B cell (primary cell): ENCODE data around the gene PTGDR2. TPM values are rescaled to one million over a fixed set of nuclear protein-coding genes. Genes with fewer than 3 reads are reported as not detected.

Experiments
- ATAC-seq: fragments of 200-7000 bp; cut with Tn5 transposase; one replicate; pipeline ENCODE4 v1.10.0; 2021; ENCODE audit warnings: low read depth, mild to moderate bottlenecking, moderate number of reproducible peaks, moderate library complexity
- CTCF ChIA-PET: fragments of 350-600 bp; sonication (Branson Sonifier 250); formaldehyde crosslinking; loops from one replicate; lab custom pipeline; 2021; ENCODE audit warnings: antibody characterized with exemption, inconsistent platforms; lab: Charles Lee
- POLR2A ChIA-PET: fragments of 350-600 bp; sonication (Branson Sonifier 250); formaldehyde crosslinking; loops from one replicate; lab custom pipeline; 2021; ENCODE audit warnings: antibody characterized with exemption; lab: Charles Lee
- DNase-seq: peaks from one replicate; pipeline ENCODE4 v3.0.0; 2013
- H2AFZ ChIP-seq: 2 replicates; pipeline ENCODE4 v1.6.1; 2012; ENCODE audit warnings: mild to moderate bottlenecking, low read depth, low read length; ENCODE audit not compliant: insufficient read depth, poor library complexity, severe bottlenecking
- H3K27ac ChIP-seq, 2 donors: 1 replicate in 1 of 2; 2 replicates in 1 of 2; pipeline ENCODE4 v1.5.1; 2012 to 2013; ENCODE audit warnings: low read length in 2 of 2, mild to moderate bottlenecking in 2 of 2, moderate library complexity in 1 of 2
- H3K27me3 ChIP-seq, 4 experiments: fragments of 200-600 bp in 1 of 4; sonication (generic) in 1 of 4; replicated peaks in 1 of 4; 1 replicate in 2 of 4; 2 replicates in 2 of 4; pipeline versions ENCODE4 v1.6.1 to v1.7.0; 2013 to 2016; ENCODE audit warnings: low read length in 3 of 4, mild to moderate bottlenecking in 2 of 4, mixed read lengths in 1 of 4, moderate library complexity in 1 of 4; ENCODE audit not compliant: insufficient read depth in 4 of 4, control insufficient read depth in 3 of 4; ENCODE audit errors: control extremely low read depth in 1 of 4
- H3K36me3 ChIP-seq, 2 experiments: replicated peaks in 1 of 2; 1 replicate in 1 of 2; 2 replicates in 1 of 2; pipeline versions ENCODE4 v1.6.1 to v1.7.1; 2013; ENCODE audit warnings: low read length in 1 of 2; ENCODE audit not compliant: insufficient read depth in 2 of 2, control insufficient read depth in 1 of 2; ENCODE audit errors: control extremely low read depth in 1 of 2, extremely low read depth in 1 of 2
- H3K4me1 ChIP-seq, 2 donors: fragments of 200-600 bp in 1 of 2; sonication (generic) in 1 of 2; 1 replicate in 1 of 2; 2 replicates in 1 of 2; pipeline versions ENCODE4 v1.5.1 to v1.6.1; 2013 to 2017; ENCODE audit warnings: low read length in 2 of 2; ENCODE audit not compliant: control insufficient read depth in 2 of 2, insufficient read depth in 2 of 2
- H3K4me2 ChIP-seq: replicated peaks from 2 replicates; pipeline ENCODE3; 2012; ENCODE audit warnings: mild to moderate bottlenecking, low read depth, low read length; ENCODE audit not compliant: poor library complexity, severe bottlenecking
- H3K4me3 ChIP-seq, 5 experiments: fragments of 200-600 bp in 1 of 5; sonication (generic) in 1 of 5; 1 replicate in 3 of 5; 2 replicates in 2 of 5; pipeline versions ENCODE4 v1.5.1 to v1.7.0; 2011 to 2016; ENCODE audit warnings: low read length in 4 of 5, mild to moderate bottlenecking in 4 of 5, low read depth in 2 of 5, control low read depth in 1 of 5, moderate library complexity in 1 of 5; ENCODE audit not compliant: insufficient read depth in 1 of 5; ENCODE audit errors: control extremely low read depth in 1 of 5, extremely low read depth in 1 of 5
- H3K79me2 ChIP-seq: fragments of 200-600 bp; sonication (generic); one replicate; pipeline ENCODE4 v1.6.0; 2016; ENCODE audit warnings: low read length; ENCODE audit not compliant: control insufficient read depth, insufficient read depth
- H3K9ac ChIP-seq: fragments of 200-600 bp; sonication (generic); 2 replicates; pipeline ENCODE4 v1.6.1; 2017; ENCODE audit warnings: mild to moderate bottlenecking, low read length, moderate library complexity
- H3K9me3 ChIP-seq, 3 donors: one replicate each; pipeline versions ENCODE4 v1.6.1 to v1.7.1; 2013; ENCODE audit warnings: low read length in 2 of 3; ENCODE audit not compliant: control insufficient read depth in 2 of 3, insufficient read depth in 1 of 3; ENCODE audit errors: control extremely low read depth in 1 of 3
- H4K20me1 ChIP-seq: 2 replicates; pipeline ENCODE4 v1.6.0; 2012; ENCODE audit warnings: mild to moderate bottlenecking, low read length; ENCODE audit not compliant: insufficient read depth, control insufficient read depth, poor library complexity, severe bottlenecking
- H3K27ac Mint-ChIP-seq: one replicate; pipeline ENCODE4 v1.8.0; 2021; ENCODE audit warnings: mixed read lengths
- H3K27me3 Mint-ChIP-seq: one replicate; pipeline ENCODE4 v1.8.0; 2021; ENCODE audit warnings: mixed read lengths
- H3K4me1 Mint-ChIP-seq: one replicate; pipeline ENCODE4 v1.8.0; 2021; ENCODE audit warnings: mixed read lengths
- H3K4me3 Mint-ChIP-seq: one replicate; pipeline ENCODE4 v1.8.0; 2021; ENCODE audit warnings: mixed read lengths
- H3K9me3 Mint-ChIP-seq: one replicate; pipeline ENCODE4 v1.8.0; 2022; ENCODE audit warnings: mixed read lengths; ENCODE audit not compliant: insufficient read depth
- EZH2 ChIP-seq: IDR thresholded peaks from 2 replicates; pipeline ENCODE4 v1.6.1; 2012; ENCODE audit warnings: borderline replicate concordance, low read depth, mild to moderate bottlenecking, moderate library complexity, low read length; ENCODE audit not compliant: insufficient read depth, poor library complexity, severe bottlenecking
- WGBS: methylation state at CpG from one replicate; pipeline ENCODE4 v1.1.5; 2013; ENCODE audit warnings: missing lambda C conversion rate; ENCODE audit not compliant: insufficient coverage; 5-methylcytosine and 5-hydroxymethylcytosine counted together
- intact Hi-C: fragments of 100-400 bp; cut with micrococcal nuclease; formaldehyde crosslinking; loops from one replicate; pipeline ENCODE4 v1.10.0; 2022
- polyA plus RNA-seq: library from polyadenylated mRNA; depleted of rRNA; stranded (reverse); fragments of >200 nt; gene quantifications from 2 replicates; pipeline ENCODE4 v1.2.3, GENCODE V29; 2012
- total RNA-seq, 2 donors: library from RNA; stranded (reverse); fragments of 120-200 nt in 1 of 2; gene quantifications; 1 replicate in 1 of 2; 2 replicates in 1 of 2; pipeline versions ENCODE4 v1.2.3 to v1.2.4, GENCODE V29; 2013 to 2022
- TF ChIP-seq, protein P1 (sequence below): fragments of 200-600 bp; IDR thresholded peaks from one replicate; pipeline ENCODE4 v1.8.0; 2022; ENCODE audit warnings: antibody characterized with exemption, mild to moderate bottlenecking

PTGDR2 gene
- total and polyA plus RNA-seq, 2 donors (not counting 1 experiment from before 2014, with no cell fraction given): 0.03 TPM; not detected in 1

DNA sequence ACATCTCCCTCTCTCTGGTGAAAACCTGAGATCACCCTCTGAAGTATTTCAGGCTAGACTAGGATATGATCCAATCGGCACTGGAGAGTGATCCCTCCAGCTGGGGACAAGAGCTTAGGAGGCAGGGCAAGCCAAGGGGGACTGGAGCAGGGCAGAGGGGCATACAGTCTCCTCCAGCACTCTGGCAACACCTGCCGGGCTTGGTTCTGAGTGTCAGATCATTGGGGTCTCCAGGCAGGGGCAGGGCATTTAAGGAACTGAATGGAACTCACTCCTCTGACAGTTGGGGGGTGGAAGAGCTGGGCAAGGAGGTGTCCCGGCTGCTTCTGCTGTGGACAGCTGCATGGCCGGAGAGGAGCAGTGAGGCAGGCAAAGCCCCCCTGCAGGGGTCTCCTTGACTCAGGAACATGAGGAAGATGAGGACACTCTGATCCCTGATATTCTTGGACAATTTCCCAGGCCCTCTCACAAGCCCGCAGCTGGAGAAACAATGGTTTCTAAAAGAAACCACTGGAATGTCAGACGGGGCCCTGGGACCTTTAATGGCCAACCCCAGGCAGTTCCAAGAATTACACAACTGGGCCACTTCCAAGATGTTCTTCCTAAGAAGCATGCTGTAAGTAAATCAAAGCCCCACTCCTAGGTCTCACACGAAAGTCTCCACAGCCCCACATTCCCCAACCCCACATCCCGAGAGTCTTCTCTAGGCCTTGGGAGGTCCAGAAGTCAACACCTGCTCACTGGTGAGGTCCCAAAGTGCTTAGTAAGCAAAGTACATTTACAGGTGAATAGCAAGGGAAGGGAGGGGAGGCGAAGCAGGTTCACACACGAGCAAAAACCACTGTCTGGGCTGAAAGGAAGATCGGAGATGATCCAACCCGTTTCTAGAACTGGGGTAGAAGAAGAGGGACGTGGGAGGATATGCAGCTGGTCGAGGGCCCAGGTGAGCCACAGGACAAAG is 15.0 kb downstream of the PTGDR2 start:
- Histone ChIP-seq H3K27me3 (no peaks in the 10 kb centered on the region), H3K36me3 (no peaks in the 10 kb centered on the region), H4K20me1 (no peaks in the 10 kb centered on the region), H3K9me3 (no peaks in the 10 kb centered on the region), H3K9ac (peak overlapping the region; percentile 90), H3K4me3 (peak overlapping the region in 3 of 5 experiments; percentile 87 to 97 (median 88)), H3K27ac (peak overlapping the region in 1 of 2 donors; percentile 49), H3K4me1 (peaks cover 32 to 33% of the 10 kb centered on the region in 2 donors), H3K4me2 (peak overlapping the region; percentile 89), H3K79me2 (peaks cover 34% of the 10 kb centered on the region), H2AFZ (peak overlapping the region; percentile 96)
- DNase-seq (no peak), ATAC-seq (no peak)
- Mint-ChIP-seq H3K9me3 (no peaks in the 10 kb centered on the region), H3K4me3 (peak overlapping the region; percentile 93), H3K27me3 (no peaks in the 10 kb centered on the region), H3K4me1 (peaks cover 48% of the 10 kb centered on the region), H3K27ac (peak overlapping the region; percentile 93)
- POLR2A ChIA-PET: no interaction called here
- intact Hi-C loops: loop anchor here (5.0 kb wide), 3 partner anchors 112 to 587 kb away; partner anchors contain the start of genes CPSF7, DDB1, SLC15A3 and TKFC
- WGBS: 100% methylated on average over 10 of the region's 14 CpGs
- CTCF ChIA-PET: interaction anchor here (4.8 kb wide), 1 partner anchor 10 kb away, joined by 27 read pairs; no protein-coding TSS in a partner anchor
- TF ChIP-seq, protein P1, sequence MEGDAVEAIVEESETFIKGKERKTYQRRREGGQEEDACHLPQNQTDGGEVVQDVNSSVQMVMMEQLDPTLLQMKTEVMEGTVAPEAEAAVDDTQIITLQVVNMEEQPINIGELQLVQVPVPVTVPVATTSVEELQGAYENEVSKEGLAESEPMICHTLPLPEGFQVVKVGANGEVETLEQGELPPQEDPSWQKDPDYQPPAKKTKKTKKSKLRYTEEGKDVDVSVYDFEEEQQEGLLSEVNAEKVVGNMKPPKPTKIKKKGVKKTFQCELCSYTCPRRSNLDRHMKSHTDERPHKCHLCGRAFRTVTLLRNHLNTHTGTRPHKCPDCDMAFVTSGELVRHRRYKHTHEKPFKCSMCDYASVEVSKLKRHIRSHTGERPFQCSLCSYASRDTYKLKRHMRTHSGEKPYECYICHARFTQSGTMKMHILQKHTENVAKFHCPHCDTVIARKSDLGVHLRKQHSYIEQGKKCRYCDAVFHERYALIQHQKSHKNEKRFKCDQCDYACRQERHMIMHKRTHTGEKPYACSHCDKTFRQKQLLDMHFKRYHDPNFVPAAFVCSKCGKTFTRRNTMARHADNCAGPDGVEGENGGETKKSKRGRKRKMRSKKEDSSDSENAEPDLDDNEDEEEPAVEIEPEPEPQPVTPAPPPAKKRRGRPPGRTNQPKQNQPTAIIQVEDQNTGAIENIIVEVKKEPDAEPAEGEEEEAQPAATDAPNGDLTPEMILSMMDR: no peak
- no peak for TF ChIP-seq EZH2
